22Rv1 (cell line): ENCODE data around the gene XAGE2.

Source experiments
- H3K27ac ChIP-seq: fragments of 450-650 bp; 2 replicates; pipeline ENCODE4 v1.5.1; 2017
- CTCF ChIP-seq: fragments of 450-650 bp; IDR thresholded peaks from 2 replicates; pipeline ENCODE4 v1.5.1; 2017; ENCODE audit warnings: mild to moderate bottlenecking
- ZFX ChIP-seq: fragments of 450-650 bp; IDR thresholded peaks from 2 replicates; pipeline ENCODE4 v1.6.1; 2017; ENCODE audit warnings: antibody characterized with exemption, borderline replicate concordance

XAGE2 gene

GRCh38 chrX:52352551-52352950, 16.3 kb upstream of the XAGE2 start:
- no peak overlapping the region for H3K27ac ChIP-seq
- TF ChIP-seq CTCF: no peak
- no peak for TF ChIP-seq ZFX

GRCh38 chrX:52353838-52354237, 15.0 kb upstream of the XAGE2 start:
- TF ChIP-seq CTCF (no peak), ZFX (no peak)
- no peak overlapping the region for H3K27ac ChIP-seq

GRCh38 chrX:52355108-52355507, 13.7 kb upstream of the XAGE2 start:
- H3K27ac ChIP-seq: no peak overlapping the region
- no peak for TF ChIP-seq ZFX
- TF ChIP-seq CTCF: no peak

- no peak overlapping the region for H3K27ac ChIP-seq
- no peak for TF ChIP-seq CTCF
- TF ChIP-seq ZFX: no peak
Observed at GRCh38 chrX:52359614-52360232, 9.1 kb upstream of the XAGE2 start.

- H3K27ac ChIP-seq: no peak overlapping the region
- no peak for TF ChIP-seq CTCF
- no peak for TF ChIP-seq ZFX
Observed at GRCh38 chrX:52361941-52362340, 6.9 kb upstream of the XAGE2 start.

GRCh38 chrX:52363247-52363883, 5.5 kb upstream of the XAGE2 start:
- no peak for TF ChIP-seq ZFX
- TF ChIP-seq CTCF: no peak
- H3K27ac ChIP-seq: no peak overlapping the region

- TF ChIP-seq CTCF (no peak), ZFX (no peak)
- H3K27ac ChIP-seq: no peak overlapping the region
Observed at GRCh38 chrX:52378870-52379269, 10.0 kb downstream of the XAGE2 start.
